T-helper 2 cell treated with Interferon-gamma antibody and Interleukin-4, amounts not matched to agents 100 ng/mL and 5 ng/mL, for 36 hours (primary cell): ENCODE results near the gene DOHH. TPM values are rescaled to one million over a fixed set of nuclear protein-coding genes. Genes with fewer than 3 reads are reported as not detected.
"Not testable (repeated sequence)": the region's sequence is repeated elsewhere in the genome, so short reads cannot be mapped to it uniquely, and the experiment has no call there.

Source experiments
- intact Hi-C: fragments of 100-400 bp; cut with micrococcal nuclease; formaldehyde crosslinking; loops from one replicate; pipeline ENCODE4 v1.15.1; 2023
- total RNA-seq: library from RNA; stranded (reverse); gene quantifications from 2 replicates; pipeline ENCODE4 v1.2.3, GENCODE V29; 2022

The DOHH gene
- total RNA-seq, 1 donor from 2014 or later = 16.2 TPM

- intact Hi-C loops = no loop called here
These were observed 40.4 kb downstream of the DOHH start for GRCh38 chr19:3459965-3460582.

GRCh38 chr19:3459089-3459881 is 41.2 kb downstream of the DOHH start:
- intact Hi-C loops = no loop called here

GRCh38 chr19:3458229-3459088 is 42.0 kb downstream of the DOHH start:
- intact Hi-C loops = no loop called here

GRCh38 chr19:3457528-3458228 is 42.8 kb downstream of the DOHH start:
- intact Hi-C loops = no loop called here

- intact Hi-C loops = no loop called here
These were observed 43.4 kb downstream of the DOHH start for GRCh38 chr19:3456925-3457527.

- intact Hi-C loops = no loop called here
These were observed 44.4 kb downstream of the DOHH start for GRCh38 chr19:3455960-3456601.

- intact Hi-C loops = no loop called here
These were observed 45.0 kb downstream of the DOHH start for GRCh38 chr19:3455393-3455955.

- intact Hi-C loops = no loop called here
These were observed 45.6 kb downstream of the DOHH start for GRCh38 chr19:3454656-3455392.

- intact Hi-C loops = no loop called here
These were observed 46.6 kb downstream of the DOHH start for GRCh38 chr19:3453840-3454239.

- intact Hi-C loops = not testable (repeated sequence)
These were observed 47.6 kb downstream of the DOHH start for GRCh38 chr19:3452942-3453214.

- intact Hi-C loops = no loop called here
These were observed 48.1 kb downstream of the DOHH start for GRCh38 chr19:3452171-3452941.

- intact Hi-C loops = no loop called here
These were observed 49.0 kb downstream of the DOHH start for GRCh38 chr19:3451451-3451866.

- intact Hi-C loops = no loop called here
These were observed 49.6 kb downstream of the DOHH start for GRCh38 chr19:3450796-3451411.

- intact Hi-C loops = no loop called here
These were observed 51.7 kb downstream of the DOHH start for GRCh38 chr19:3448616-3449334.

GRCh38 chr19:3446657-3447056 is 53.8 kb downstream of the DOHH start:
- intact Hi-C loops = not testable (repeated sequence)

GRCh38 chr19:3444695-3445234 is 55.7 kb downstream of the DOHH start:
- intact Hi-C loops = no loop called here
